HG03457 (cell line): Measurements from ENCODE around the gene TPRN.

ENCODE experiments used
- ATAC-seq: cut with Tn5 transposase; IDR thresholded peaks from one replicate; pipeline ENCODE4 v1.9.1; 2021; ENCODE audit warnings: moderate number of reproducible peaks; ENCODE audit not compliant: unreplicated experiment

The TPRN gene

GRCh38 chr9:137225699-137226331 lies 25.3 kb upstream of the TPRN start:
- ATAC-seq: no peak

- ATAC-seq: no peak
These were observed 24.5 kb upstream of the TPRN start, which contains the start of gene CYSRT1 for GRCh38 chr9:137224830-137225694. Gene CYSRT1, plus strand, starts transcription at chr9:137225174. Its CDS starts 448 bp downstream, at chr9:137225622.

- ATAC-seq: peak; percentile 52
These were observed 22.8 kb upstream of the TPRN start for GRCh38 chr9:137223078-137223970.

- ATAC-seq: no peak
These were observed 21.9 kb upstream of the TPRN start, which contains the start of gene RNF208 for GRCh38 chr9:137222190-137223077. Gene RNF208, minus strand, starts transcription at chr9:137222240. Its CDS starts 1,028 bp downstream, at chr9:137221212.

- ATAC-seq: no peak
These were observed 21.1 kb upstream of the TPRN start for GRCh38 chr9:137221506-137222111.

GRCh38 chr9:137221095-137221505 lies 20.6 kb upstream of the TPRN start:
- ATAC-seq: no peak

- ATAC-seq: no peak
These were observed 20.0 kb upstream of the TPRN start for GRCh38 chr9:137220317-137221094.

GRCh38 chr9:137219757-137220316 lies 19.3 kb upstream of the TPRN start:
- ATAC-seq: no peak

- no peak for ATAC-seq
These were observed 18.3 kb upstream of the TPRN start for GRCh38 chr9:137218754-137219271.

- no peak for ATAC-seq
These were observed 17.7 kb upstream of the TPRN start for GRCh38 chr9:137218212-137218753.

GRCh38 chr9:137217276-137218211 lies 17.0 kb upstream of the TPRN start:
- ATAC-seq: no peak

- ATAC-seq: no peak
These were observed 15.8 kb upstream of the TPRN start for GRCh38 chr9:137216188-137216965.

GRCh38 chr9:137215196-137215986 lies 14.8 kb upstream of the TPRN start:
- ATAC-seq: no peak

GRCh38 chr9:137214620-137215019 lies 14.1 kb upstream of the TPRN start:
- no peak for ATAC-seq
